Adrenal gland (tissue), 12 donors: ENCODE measurements around the gene MAML3. TPM values are rescaled to one million over a fixed set of nuclear protein-coding genes. Genes with fewer than 3 reads are reported as not detected.

ENCODE experiments used
- DNase-seq, 7 donors: peaks; one replicate each; pipeline ENCODE4 v3.0.0-alpha.2; 2019 to 2020
- H3K27ac ChIP-seq, 5 donors: fragments of 200-600 bp; sonication (generic) in 4 of 5; 1 replicate in 3 of 5; 2 replicates in 2 of 5; pipeline versions ENCODE4 v1.5.1 to v1.8.0; 2016 to 2020; ENCODE audit warnings: mild to moderate bottlenecking in 1 of 5
- H3K27me3 ChIP-seq: fragments of 200-600 bp; 2 replicates; pipeline ENCODE4 v1.8.0; 2021
- H3K36me3 ChIP-seq, 2 donors: fragments of 200-600 bp; replicated peaks in 1 of 2; 1 replicate in 1 of 2; 2 replicates in 1 of 2; pipeline versions ENCODE4 v1.5.1 to v1.8.0; 2018 to 2022
- H3K4me1 ChIP-seq, 2 donors: fragments of 200-600 bp; replicated peaks in 1 of 2; 1 replicate in 1 of 2; 2 replicates in 1 of 2; pipeline versions ENCODE4 v1.5.1 to v1.8.0; 2018 to 2021
- H3K4me3 ChIP-seq, 4 donors: fragments of 200-600 bp; sonication (generic) in 3 of 4; one replicate each; pipeline ENCODE4 v1.5.1; 2016 to 2018
- H3K9me3 ChIP-seq, 3 donors: fragments of 200-600 bp; sonication (generic) in 1 of 3; replicated peaks in 1 of 3; 1 replicate in 2 of 3; 2 replicates in 1 of 3; pipeline versions ENCODE4 v1.5.1 to v1.8.0; 2016 to 2021
- CTCF ChIP-seq, 6 experiments: fragments of 450-650 bp in 4 of 6; fragments of 200-600 bp in 2 of 6; sonication (generic) in 1 of 6; IDR thresholded peaks; 1 replicate in 5 of 6; 2 replicates in 1 of 6; pipeline versions ENCODE4 v1.5.1 to v1.8.0; 2016 to 2021; ENCODE audit warnings: antibody characterized with exemption in 6 of 6, mild to moderate bottlenecking in 2 of 6, moderate library complexity in 1 of 6
- POLR2A ChIP-seq, 2 donors: fragments of 450-650 bp; IDR thresholded peaks; one replicate each; pipeline ENCODE4 v1.6.1; 2017; ENCODE audit warnings: antibody characterized with exemption in 2 of 2, mild to moderate bottlenecking in 2 of 2, moderate library complexity in 1 of 2
- WGBS, 4 donors: extraction: QIAGEN DNeasy Blood & Tissue Kit in 2 of 4; methylation state at CpG; one replicate each; pipeline versions ENCODE4 v1.1.5 to v1.1.7; 2013 to 2017; 5-methylcytosine and 5-hydroxymethylcytosine counted together
- intact Hi-C, 2 donors: fragments of 100-400 bp; cut with DNase I; formaldehyde crosslinking; loops; one replicate each; pipeline versions ENCODE4 v1.14.1 to v1.15.0; 2022 to 2023
- polyA plus RNA-seq, 3 donors: library from polyadenylated mRNA; stranded (reverse); fragments of 200-250 nt in 2 of 3; fragments of 350-450 nt in 1 of 3; fragmentation: Illumina TruSeq in 1 of 3; extraction: RNeasy Lipid Tissue Mini Kit (QIAGEN cat#74804) in 1 of 3; gene quantifications; one replicate each; pipeline ENCODE4 v1.2.3, GENCODE V29; 2013 to 2014
- total RNA-seq, 9 donors: library from RNA; depleted of rRNA in 4 of 9; stranded (reverse); fragments of >200 nt in 4 of 9; fragments of 120-200 nt in 1 of 9; fragmentation: NEBNext Ultra II Directional in 1 of 9; extraction: Animal tissue kit (Norgen Biotek cat#: 25700) in 1 of 9; gene quantifications; one replicate each; pipeline versions ENCODE4 v1.1.0 to v1.2.4, GENCODE V29; 2013 to 2023
- donor health status: healthy with polysubstance abuse.
- donor health status: Bipolar disorder and iron deficiency.
- donor health status: DM: yes; HTN: yes; CAD: no.
- donor health status: DM: no; HTN: no; CAD: no.
- donor health status: DM: no; HTN: no; CAD: no.
- donor health status: DM: yes; HTN: yes; CAD: no.

The MAML3 gene
- total and polyA plus RNA-seq, 12 donors = 2.0 to 15.9 (median 8.4) TPM

- peaks cover 31 to 69% of the 10 kb centered on the region in 2 donors for H3K4me1 ChIP-seq
These were observed 417.3 kb downstream of the MAML3 start for GRCh38 chr4:139736661-139737060.

GRCh38 chr4:139736274-139736660 lies 417.7 kb downstream of the MAML3 start:
- no peak for DNase-seq
- TF ChIP-seq POLR2A (IDR thresholded peaks at IDR 0.05) (no peak), CTCF (IDR thresholded peaks at IDR 0.05) (no peak)
- WGBS, 4 donors = 68 to 71% (median 70%) methylated on average over 5 of the region's 5 CpGs
- Histone ChIP-seq H3K4me3 (no peak overlapping the region), H3K27ac (peak overlapping the region in 4 of 5 donors; percentile 84 to 96 (median 90)), H3K4me1 (peaks cover 31 to 67% of the 10 kb centered on the region in 2 donors), H3K27me3 (no peaks in the 10 kb centered on the region), H3K9me3 (no peaks in the 10 kb centered on the region), H3K36me3 (no peaks in the 10 kb centered on the region)
- intact Hi-C loops = loop anchor here (10.0 kb wide), 3 partner anchors 409 to 519 kb away; partner anchors contain the start of gene MAML3 (in 1 of the 2)

More at GRCh38 chr4:139736661-139737060, 417.3 kb downstream of the MAML3 start:
- H3K9me3 ChIP-seq = no peaks in the 10 kb centered on the region
- TF ChIP-seq POLR2A (IDR thresholded peaks at IDR 0.05) (no peak), CTCF (IDR thresholded peaks at IDR 0.05) (no peak)
- intact Hi-C loops = loop anchor here (10.0 kb wide), 3 partner anchors 408 to 518 kb away; partner anchors contain the start of gene MAML3 (in 1 of the 2)
- DNase-seq = no peak
- 83 to 92% (median 87%) methylated on average over 2 of the region's 2 CpGs for WGBS, 4 donors
- no peaks in the 10 kb centered on the region for H3K36me3 ChIP-seq
- H3K27ac ChIP-seq = peak overlapping the region in 4 of 5 donors; percentile 84 to 96 (median 90)
- no peak overlapping the region for H3K4me3 ChIP-seq
- no peaks in the 10 kb centered on the region for H3K27me3 ChIP-seq

GRCh38 chr4:139735381-139736273 lies 418.4 kb downstream of the MAML3 start:
- peak overlapping the region in 3 of 4 donors; percentile 13 to 51 (median 22) for H3K4me3 ChIP-seq
- peaks cover 24 to 60% of the 10 kb centered on the region in 2 donors for H3K4me1 ChIP-seq
- H3K27me3 ChIP-seq = no peaks in the 10 kb centered on the region
- DNase-seq = peak in 6 of 7 donors; percentile 47 to 71 (median 51)
- no peaks in the 10 kb centered on the region for H3K9me3 ChIP-seq
- 2 to 5% (median 4%) methylated on average over 17 to 59 of the region's 59 CpGs for WGBS, 4 donors
- intact Hi-C loops = loop anchor here (10.0 kb wide), 3 partner anchors 409 to 519 kb away; partner anchors contain the start of gene MAML3 (in 1 of the 2)
- peak overlapping the region; percentile 26 to 96 (median 86) for H3K27ac ChIP-seq
- TF ChIP-seq CTCF (IDR thresholded peaks at IDR 0.05) (peak in 1 of 6 experiments; percentile 6), POLR2A (IDR thresholded peaks at IDR 0.05) (peak in 1 of 2 donors; percentile 41)
- no peaks in the 10 kb centered on the region for H3K36me3 ChIP-seq

GRCh38 chr4:139734875-139735380 lies 419.1 kb downstream of the MAML3 start:
- H3K4me1 ChIP-seq = peaks cover 19 to 53% of the 10 kb centered on the region in 2 donors
- DNase-seq = peak; percentile 90 to 97 (median 93)
- H3K9me3 ChIP-seq = no peaks in the 10 kb centered on the region
- TF ChIP-seq POLR2A (IDR thresholded peaks at IDR 0.05) (peak in 1 of 2 donors; percentile 58), CTCF (IDR thresholded peaks at IDR 0.05) (peak; percentile 31 to 91 (median 78))
- H3K4me3 ChIP-seq = peak overlapping the region; percentile 13 to 51 (median 18)
- no peaks in the 10 kb centered on the region for H3K27me3 ChIP-seq
- H3K27ac ChIP-seq = peak overlapping the region; percentile 75 to 96 (median 86)
- H3K36me3 ChIP-seq = no peaks in the 10 kb centered on the region
- WGBS, 4 donors = 0 to 2% (median 1%) methylated on average over 1 to 42 of the region's 42 CpGs; no CpG with 5 or more reads in 1 of the 4 donors
- intact Hi-C loops = loop anchor here (10.0 kb wide), 3 partner anchors 410 to 520 kb away; partner anchors contain the start of gene MAML3 (in 1 of the 2)
